Naive thymus-derived CD4-positive, alpha-beta T cell (primary cell): Measurements from ENCODE around the gene TGFBR3. TPM values are rescaled to one million over a fixed set of nuclear protein-coding genes. Genes with fewer than 3 reads are reported as not detected.

ENCODE experiments used
- ATAC-seq: fragments of 150-1000 bp; cut with Tn5 transposase; 2 replicates; pipeline ENCODE4 v1.10.0; 2021; ENCODE audit warnings: mild to moderate bottlenecking, moderate library complexity
- CTCF ChIA-PET: fragments of 350-600 bp; sonication (Branson Sonifier 250); formaldehyde crosslinking; loops from one replicate; lab custom pipeline; 2021; ENCODE audit warnings: antibody characterized with exemption; lab: Charles Lee
- POLR2A ChIA-PET: fragments of 350-600 bp; sonication (Branson Sonifier 250); formaldehyde crosslinking; loops from one replicate; lab custom pipeline; 2021; ENCODE audit warnings: antibody characterized with exemption, inconsistent platforms; lab: Charles Lee
- DNase-seq, 9 donors: peaks; one replicate each; pipeline versions ENCODE4 v3.0.0 to v3.0.0-alpha.2; 2020 to 2022; ENCODE audit warnings: mixed read lengths in 1 of 9
- H3K27ac ChIP-seq: one replicate; pipeline ENCODE4 v1.7.0; 2013; ENCODE audit warnings: mild to moderate bottlenecking, low read depth, low read length, moderate library complexity
- H3K27me3 ChIP-seq, 2 donors: one replicate each; pipeline ENCODE4 v1.7.0; 2013; ENCODE audit warnings: low read length in 2 of 2, mild to moderate bottlenecking in 2 of 2, moderate library complexity in 2 of 2; ENCODE audit not compliant: control insufficient read depth in 2 of 2, insufficient read depth in 2 of 2
- H3K36me3 ChIP-seq, 3 experiments: 1 replicate in 2 of 3; 2 replicates in 1 of 3; pipeline ENCODE4 v1.7.0; 2013; ENCODE audit warnings: low read length in 3 of 3, mild to moderate bottlenecking in 3 of 3, moderate library complexity in 1 of 3; ENCODE audit not compliant: insufficient read depth in 3 of 3, control insufficient read depth in 2 of 3
- H3K4me1 ChIP-seq, 2 donors: one replicate each; pipeline ENCODE4 v1.7.0; 2013; ENCODE audit warnings: low read length in 2 of 2, mild to moderate bottlenecking in 2 of 2, moderate library complexity in 1 of 2; ENCODE audit not compliant: control insufficient read depth in 2 of 2, insufficient read depth in 2 of 2
- H3K4me3 ChIP-seq: 2 replicates; pipeline ENCODE4 v1.7.0; 2013; ENCODE audit warnings: mild to moderate bottlenecking, low read length
- H3K9me3 ChIP-seq, 3 experiments: 1 replicate in 2 of 3; 2 replicates in 1 of 3; pipeline ENCODE4 v1.7.0; 2013; ENCODE audit warnings: low read length in 3 of 3; ENCODE audit not compliant: control insufficient read depth in 2 of 3
- H3K27ac Mint-ChIP-seq, 9 donors: one replicate each; pipeline ENCODE4 v1.8.0; 2020 to 2022; ENCODE audit warnings: mixed read lengths in 9 of 9, mild to moderate bottlenecking in 8 of 9, moderate library complexity in 5 of 9, inconsistent platforms in 2 of 9
- H3K27me3 Mint-ChIP-seq, 5 donors: one replicate each; pipeline ENCODE4 v1.8.0; 2021 to 2022; ENCODE audit warnings: mixed read lengths in 5 of 5, mild to moderate bottlenecking in 1 of 5
- H3K36me3 Mint-ChIP-seq, 5 donors: one replicate each; pipeline ENCODE4 v1.8.0; 2020 to 2022; ENCODE audit warnings: mixed read lengths in 5 of 5, mild to moderate bottlenecking in 3 of 5, inconsistent platforms in 1 of 5
- H3K4me1 Mint-ChIP-seq, 7 donors: one replicate each; pipeline ENCODE4 v1.8.0; 2020 to 2022; ENCODE audit warnings: mixed read lengths in 7 of 7, mild to moderate bottlenecking in 3 of 7, inconsistent platforms in 1 of 7
- H3K4me3 Mint-ChIP-seq, 10 donors: one replicate each; pipeline ENCODE4 v1.8.0; 2020 to 2022; ENCODE audit warnings: mild to moderate bottlenecking in 10 of 10, mixed read lengths in 10 of 10, moderate library complexity in 6 of 10, inconsistent platforms in 2 of 10
- H3K9me3 Mint-ChIP-seq, 11 donors: one replicate each; pipeline ENCODE4 v1.8.0; 2020 to 2022; ENCODE audit warnings: mixed read lengths in 11 of 11, mild to moderate bottlenecking in 4 of 11, inconsistent platforms in 1 of 11, moderate library complexity in 1 of 11
- intact Hi-C, 2 donors: fragments of 100-400 bp; cut with micrococcal nuclease; formaldehyde crosslinking; loops; one replicate each; pipeline ENCODE4 v1.15.1; 2023
- polyA plus RNA-seq, 2 donors: library from polyadenylated mRNA; unstranded; fragments of 300-500 nt; fragmentation: Illumina TruSeq; gene quantifications; one replicate each; pipeline ENCODE4 v1.2.3, GENCODE V29; 2021
- total RNA-seq, 6 experiments: library from RNA in 5 of 6; stranded (reverse) in 5 of 6; gene quantifications; 1 replicate in 5 of 6; 2 replicates in 1 of 6; pipeline ENCODE4 v1.2.3 and lab custom pipeline; 2021 to 2026

TGFBR3 gene
- total and polyA plus RNA-seq, 7 experiments from 2014 or later, result 9.4 to 36.3 (median 11.4) TPM

- peaks cover 14 to 31% (median 26%) of the 10 kb centered on the region in 7 donors for H3K4me1 Mint-ChIP-seq
- peaks cover 8 to 12% of the 10 kb centered on the region in 2 donors for H3K4me1 ChIP-seq
- intact Hi-C loops, result no loop called here
- H3K27me3 Mint-ChIP-seq, result peaks cover 0 to 21% (median 0%) of the 10 kb centered on the region in 5 donors
- peaks cover 0 to 13% (median 4%) of the 10 kb centered on the region in 11 donors for H3K9me3 Mint-ChIP-seq
- ATAC-seq (no peak), DNase-seq (no peak)
- no peaks in the 10 kb centered on the region for H3K27me3 ChIP-seq
- no peaks in the 10 kb centered on the region for H3K9me3 ChIP-seq
- no peak overlapping the region for H3K27ac ChIP-seq
- H3K27ac Mint-ChIP-seq, result no peak overlapping the region
- no peak overlapping the region for H3K4me3 Mint-ChIP-seq
- H3K4me3 ChIP-seq, result no peak overlapping the region
- H3K36me3 Mint-ChIP-seq, result peaks cover 0 to 11% (median 4%) of the 10 kb centered on the region in 5 donors
- ChIA-PET POLR2A (interaction anchor here (0.9 kb wide), 1 partner anchor 166 kb away, joined by 3 read pairs; no protein-coding TSS in a partner anchor), CTCF (interaction anchor here (0.6 kb wide), 1 partner anchor 119 kb away, joined by 3 read pairs; no protein-coding TSS in a partner anchor)
- no peaks in the 10 kb centered on the region for H3K36me3 ChIP-seq
Measured at GRCh38 chr1:91645031-91645430, 240.9 kb downstream of the TGFBR3 start.

DNA sequence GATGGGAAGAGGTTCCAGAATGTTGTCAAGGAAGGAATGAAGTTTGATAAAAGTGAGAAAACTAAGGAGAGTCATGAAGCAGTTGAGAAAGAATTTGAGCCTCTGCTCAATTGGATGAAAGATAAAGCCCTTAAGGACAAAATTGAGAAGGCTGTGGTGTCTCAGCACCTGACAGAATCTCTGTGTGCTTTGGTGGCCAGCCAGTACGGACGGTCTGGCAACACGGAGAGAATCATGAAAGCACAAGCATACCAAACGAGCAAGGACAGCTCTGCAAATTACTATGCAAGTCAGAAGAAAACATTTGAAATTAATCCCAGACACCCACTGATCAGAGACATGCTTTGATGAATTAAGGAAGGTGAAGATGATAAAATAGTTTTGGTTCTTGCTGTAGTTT is 242.5 kb downstream of the TGFBR3 start:
- intact Hi-C loops, result no loop called here
- CTCF ChIA-PET, result no interaction called here
- no peaks in the 10 kb centered on the region for H3K36me3 ChIP-seq
- POLR2A ChIA-PET, result no interaction called here
- Mint-ChIP-seq H3K27me3 (peaks cover 0 to 21% (median 0%) of the 10 kb centered on the region in 5 donors), H3K9me3 (peaks cover 0 to 18% (median 4%) of the 10 kb centered on the region in 11 donors), H3K27ac (no peak overlapping the region), H3K36me3 (peaks cover 0 to 18% (median 4%) of the 10 kb centered on the region in 5 donors), H3K4me3 (no peak overlapping the region), H3K4me1 (peaks cover 14 to 27% (median 21%) of the 10 kb centered on the region in 7 donors)
- ATAC-seq (no peak), DNase-seq (no peak)
- peaks cover 8 to 12% of the 10 kb centered on the region in 2 donors for H3K4me1 ChIP-seq
- no peaks in the 10 kb centered on the region for H3K9me3 ChIP-seq
- no peak overlapping the region for H3K27ac ChIP-seq
- H3K27me3 ChIP-seq, result no peaks in the 10 kb centered on the region
- no peak overlapping the region for H3K4me3 ChIP-seq

DNA sequence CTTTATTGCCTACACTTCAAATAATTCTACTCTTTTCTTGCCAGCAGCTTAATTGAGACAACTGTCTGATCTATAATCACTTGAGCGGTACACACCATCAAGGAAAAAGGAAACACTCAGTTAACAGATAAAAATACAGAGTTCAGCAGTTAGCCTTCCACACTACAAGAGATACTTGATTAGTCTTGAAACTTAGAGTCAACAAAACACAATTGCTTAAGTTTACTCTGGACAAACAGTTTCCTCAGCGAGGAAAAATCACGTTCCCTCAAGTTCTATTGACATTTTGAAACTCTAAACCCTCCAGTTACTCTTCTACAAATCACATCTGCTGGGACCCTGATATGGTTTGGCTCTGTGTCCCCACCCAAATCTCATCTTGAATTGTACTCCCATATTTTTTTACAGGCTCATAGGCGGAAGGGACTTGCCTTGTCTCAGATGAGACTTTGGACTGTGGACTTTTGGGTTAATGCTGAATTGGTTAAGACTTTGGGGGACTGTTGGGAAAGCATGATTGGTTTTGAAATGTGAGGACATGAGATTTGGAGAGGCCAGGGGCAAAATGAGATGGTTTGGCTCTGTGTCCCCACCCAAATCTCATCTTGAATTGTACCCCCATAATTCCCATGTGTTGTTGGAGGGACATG is 244.9 kb downstream of the TGFBR3 start:
- ATAC-seq (no peak), DNase-seq (no peak)
- Mint-ChIP-seq H3K27ac (no peak overlapping the region), H3K4me1 (peaks cover 0 to 9% (median 2%) of the 10 kb centered on the region in 7 donors), H3K9me3 (peaks cover 0 to 18% (median 4%) of the 10 kb centered on the region in 11 donors), H3K27me3 (peaks cover 0 to 21% (median 0%) of the 10 kb centered on the region in 5 donors), H3K36me3 (peaks cover 0 to 20% (median 4%) of the 10 kb centered on the region in 5 donors), H3K4me3 (no peak overlapping the region)
- Histone ChIP-seq H3K9me3 (no peaks in the 10 kb centered on the region), H3K27ac (no peak overlapping the region), H3K4me1 (no peaks in the 10 kb centered on the region), H3K36me3 (no peaks in the 10 kb centered on the region), H3K27me3 (no peaks in the 10 kb centered on the region), H3K4me3 (no peak overlapping the region)
- POLR2A ChIA-PET, result no interaction called here
- CTCF ChIA-PET, result interaction anchor here (0.8 kb wide), 1 partner anchor 14 kb away, joined by 3 read pairs; no protein-coding TSS in a partner anchor
- intact Hi-C loops, result no loop called here

DNA sequence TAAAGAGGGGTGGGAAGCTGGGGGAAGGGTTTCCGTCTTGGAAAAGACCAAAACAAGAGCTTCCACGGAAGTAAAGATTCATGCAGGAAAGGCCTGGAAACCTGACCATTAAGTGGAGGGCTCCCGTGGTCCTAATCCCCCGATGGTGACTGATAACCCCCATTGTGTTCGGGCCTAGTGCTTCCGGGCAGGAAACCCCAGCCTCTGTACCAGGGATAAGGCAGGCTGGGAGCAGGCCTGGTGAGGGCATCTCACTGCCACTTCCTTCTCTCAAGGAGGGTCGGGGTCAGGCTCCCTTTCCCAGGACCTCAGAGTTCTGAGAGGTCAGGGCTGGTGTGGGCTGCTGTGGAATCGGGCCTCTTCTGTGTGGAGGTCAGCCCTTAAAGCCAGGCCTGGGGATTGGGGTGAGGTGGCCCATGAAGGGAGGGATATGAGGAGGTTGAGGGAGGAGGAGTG is 248.4 kb downstream of the TGFBR3 start:
- H3K9me3 ChIP-seq, result no peaks in the 10 kb centered on the region
- no peak overlapping the region for H3K27ac ChIP-seq
- ATAC-seq (no peak), DNase-seq (no peak)
- Mint-ChIP-seq H3K36me3 (peaks cover 0 to 14% (median 4%) of the 10 kb centered on the region in 5 donors), H3K27ac (peak overlapping the region in 1 of 9 donors; percentile 49), H3K27me3 (peaks cover 0 to 6% (median 0%) of the 10 kb centered on the region in 5 donors), H3K4me3 (no peak overlapping the region), H3K9me3 (peaks cover 0 to 18% (median 4%) of the 10 kb centered on the region in 11 donors), H3K4me1 (peaks cover 0 to 8% (median 5%) of the 10 kb centered on the region in 7 donors)
- H3K4me1 ChIP-seq, result no peaks in the 10 kb centered on the region
- intact Hi-C loops, result no loop called here
- H3K4me3 ChIP-seq, result no peak overlapping the region
- ChIA-PET CTCF (no interaction called here), POLR2A (no interaction called here)
- no peaks in the 10 kb centered on the region for H3K36me3 ChIP-seq
- no peaks in the 10 kb centered on the region for H3K27me3 ChIP-seq

GRCh38 chr1:91635763-91636162 is 250.2 kb downstream of the TGFBR3 start:
- H3K27ac Mint-ChIP-seq, result no peak overlapping the region
- intact Hi-C loops, result no loop called here

GRCh38 chr1:91633438-91633837 is 252.5 kb downstream of the TGFBR3 start:
- no peaks in the 10 kb centered on the region for H3K4me1 ChIP-seq
- no peak overlapping the region for H3K27ac ChIP-seq
- ATAC-seq, result no peak
- ChIA-PET CTCF (no interaction called here), POLR2A (no interaction called here)
- Mint-ChIP-seq H3K4me1 (peaks cover 0 to 8% (median 4%) of the 10 kb centered on the region in 7 donors), H3K9me3 (peaks cover 0 to 5% (median 0%) of the 10 kb centered on the region in 11 donors), H3K27me3 (peaks cover 0 to 6% (median 0%) of the 10 kb centered on the region in 5 donors), H3K36me3 (peaks cover 0 to 2% (median 0%) of the 10 kb centered on the region in 5 donors), H3K27ac (peak overlapping the region in 1 of 9 donors; percentile 3), H3K4me3 (no peak overlapping the region)
- no peaks in the 10 kb centered on the region for H3K27me3 ChIP-seq
- no peaks in the 10 kb centered on the region for H3K36me3 ChIP-seq
- intact Hi-C loops, result loop anchor here in 1 of 2 donors (5.0 kb wide), 1 partner anchor 71 kb away; no protein-coding TSS in a partner anchor
- no peak overlapping the region for H3K4me3 ChIP-seq
- DNase-seq, result no peak
- no peaks in the 10 kb centered on the region for H3K9me3 ChIP-seq

More at GRCh38 chr1:91635763-91636162, 250.2 kb downstream of the TGFBR3 start:
- peaks cover 0 to 12% (median 4%) of the 10 kb centered on the region in 5 donors for H3K36me3 Mint-ChIP-seq
- peaks cover 0 to 8% (median 4%) of the 10 kb centered on the region in 7 donors for H3K4me1 Mint-ChIP-seq
- Histone ChIP-seq H3K27ac (no peak overlapping the region), H3K36me3 (no peaks in the 10 kb centered on the region), H3K27me3 (no peaks in the 10 kb centered on the region), H3K9me3 (no peaks in the 10 kb centered on the region), H3K4me1 (no peaks in the 10 kb centered on the region), H3K4me3 (no peak overlapping the region)
- H3K9me3 Mint-ChIP-seq, result peaks cover 0 to 12% (median 3%) of the 10 kb centered on the region in 11 donors
- H3K27me3 Mint-ChIP-seq, result peaks cover 0 to 1% (median 0%) of the 10 kb centered on the region in 5 donors
- H3K4me3 Mint-ChIP-seq, result no peak overlapping the region
- POLR2A ChIA-PET, result no interaction called here
- CTCF ChIA-PET, result no interaction called here
- DNase-seq, result no peak
- ATAC-seq, result no peak
